CD14-positive monocyte (primary cell): Measurements from ENCODE around the gene MS4A13. TPM values are rescaled to one million over a fixed set of nuclear protein-coding genes. Genes with fewer than 3 reads are reported as not detected.

Source experiments
- DNase-seq, 3 donors: peaks; one replicate each; pipeline ENCODE4 v3.0.0-alpha.2; 2011 to 2022
- H2AFZ ChIP-seq: 2 replicates; pipeline ENCODE4 v1.6.0; 2012; ENCODE audit warnings: mild to moderate bottlenecking, low read depth, low read length, inconsistent platforms; ENCODE audit not compliant: insufficient read depth, poor library complexity, severe bottlenecking
- H3K27ac ChIP-seq, 2 donors: 1 replicate in 1 of 2; 2 replicates in 1 of 2; pipeline ENCODE4 v1.5.1; 2012 to 2013; ENCODE audit warnings: low read length in 2 of 2, control low read depth in 1 of 2, inconsistent platforms in 1 of 2, low read depth in 1 of 2, mild to moderate bottlenecking in 1 of 2
- H3K27me3 ChIP-seq, 2 donors: one replicate each; pipeline versions ENCODE4 v1.6.0 to v1.6.1; 2011 to 2013; ENCODE audit warnings: low read length in 2 of 2; ENCODE audit not compliant: control insufficient read depth in 2 of 2, insufficient read depth in 2 of 2
- H3K36me3 ChIP-seq, 2 donors: replicated peaks in 1 of 2; 1 replicate in 1 of 2; 2 replicates in 1 of 2; pipeline versions ENCODE4 v1.5.1 to v1.6.1; 2012 to 2013; ENCODE audit warnings: low read length in 2 of 2, control low read depth in 1 of 2, inconsistent platforms in 1 of 2, mild to moderate bottlenecking in 1 of 2; ENCODE audit not compliant: insufficient read depth in 2 of 2, control insufficient read depth in 1 of 2
- H3K4me1 ChIP-seq, 2 donors: 1 replicate in 1 of 2; 2 replicates in 1 of 2; pipeline versions ENCODE4 v1.5.1 to v1.6.1; 2012 to 2013; ENCODE audit warnings: low read length in 2 of 2, control low read depth in 1 of 2, inconsistent platforms in 1 of 2, mild to moderate bottlenecking in 1 of 2, moderate library complexity in 1 of 2; ENCODE audit not compliant: insufficient read depth in 2 of 2, control insufficient read depth in 1 of 2
- H3K4me2 ChIP-seq: replicated peaks from 2 replicates; pipeline ENCODE3; 2012; ENCODE audit warnings: low read length, moderate library complexity, mild to moderate bottlenecking; ENCODE audit not compliant: poor library complexity, severe bottlenecking; ENCODE audit errors: extremely low read depth
- H3K4me3 ChIP-seq, 3 experiments: fragments of 200-600 bp in 1 of 3; sonication (generic) in 1 of 3; replicated peaks in 1 of 3; 1 replicate in 2 of 3; 2 replicates in 1 of 3; pipeline ENCODE4 v1.5.1; 2011 to 2013; ENCODE audit warnings: low read length in 3 of 3, mild to moderate bottlenecking in 3 of 3, control low read depth in 2 of 3, low read depth in 2 of 3, inconsistent platforms in 1 of 3, moderate library complexity in 1 of 3
- H3K79me2 ChIP-seq: 2 replicates; pipeline ENCODE4 v1.6.0; 2012; ENCODE audit warnings: mild to moderate bottlenecking, control low read depth, inconsistent platforms, low read length, moderate library complexity; ENCODE audit not compliant: insufficient read depth
- H3K9ac ChIP-seq: 2 replicates; pipeline ENCODE4 v1.6.0; 2017; ENCODE audit warnings: low read length, mild to moderate bottlenecking; ENCODE audit not compliant: insufficient read depth, poor library complexity, severe bottlenecking
- H3K9me3 ChIP-seq, 2 donors: replicated peaks in 1 of 2; 1 replicate in 1 of 2; 2 replicates in 1 of 2; pipeline versions ENCODE4 v1.5.1 to v1.6.1; 2012 to 2013; ENCODE audit warnings: low read length in 2 of 2, control low read depth in 1 of 2; ENCODE audit not compliant: control insufficient read depth in 1 of 2, insufficient read depth in 1 of 2
- H4K20me1 ChIP-seq: 2 replicates; pipeline ENCODE4 v1.6.0; 2012; ENCODE audit warnings: mild to moderate bottlenecking, low read length, control low read depth, moderate library complexity; ENCODE audit not compliant: insufficient read depth
- H3K27ac Mint-ChIP-seq, 7 donors: one replicate each; pipeline ENCODE4 v1.8.0; 2020; ENCODE audit warnings: mild to moderate bottlenecking in 7 of 7, mixed read lengths in 7 of 7, moderate library complexity in 6 of 7, inconsistent platforms in 2 of 7
- H3K27me3 Mint-ChIP-seq, 3 donors: one replicate each; pipeline ENCODE4 v1.8.0; 2021 to 2022; ENCODE audit warnings: low read depth in 3 of 3, mild to moderate bottlenecking in 3 of 3, mixed read lengths in 3 of 3, moderate library complexity in 3 of 3, inconsistent platforms in 1 of 3
- H3K36me3 Mint-ChIP-seq, 2 donors: one replicate each; pipeline ENCODE4 v1.8.0; 2020; ENCODE audit warnings: mixed read lengths in 2 of 2, inconsistent platforms in 1 of 2, mild to moderate bottlenecking in 1 of 2
- H3K4me1 Mint-ChIP-seq: one replicate; pipeline ENCODE4 v1.8.0; 2020; ENCODE audit warnings: mild to moderate bottlenecking, mixed read lengths
- H3K4me3 Mint-ChIP-seq, 2 donors: one replicate each; pipeline ENCODE4 v1.8.0; 2020; ENCODE audit warnings: mild to moderate bottlenecking in 2 of 2, mixed read lengths in 2 of 2, moderate library complexity in 1 of 2
- H3K9me3 Mint-ChIP-seq, 7 donors: one replicate each; pipeline ENCODE4 v1.8.0; 2020 to 2022; ENCODE audit warnings: mixed read lengths in 7 of 7, mild to moderate bottlenecking in 6 of 7, moderate library complexity in 6 of 7, inconsistent platforms in 2 of 7
- CTCF ChIP-seq: fragments of 200-600 bp; IDR thresholded peaks from one replicate; pipeline ENCODE4 v1.8.0; 2022; ENCODE audit warnings: antibody characterized with exemption, mild to moderate bottlenecking
- WGBS: methylation state at CpG from one replicate; pipeline ENCODE4 v1.1.5; 2013; ENCODE audit warnings: missing lambda C conversion rate; ENCODE audit not compliant: insufficient coverage; 5-methylcytosine and 5-hydroxymethylcytosine counted together
- intact Hi-C, 2 donors: fragments of 100-400 bp; cut with micrococcal nuclease; formaldehyde crosslinking; loops; one replicate each; pipeline versions ENCODE4 v1.15.0 to v1.15.1; 2023
- polyA plus RNA-seq, 3 donors: library from polyadenylated mRNA; depleted of rRNA in 1 of 3; unstranded in 2 of 3; stranded (reverse) in 1 of 3; fragments of 300-500 nt in 2 of 3; fragments of >200 nt in 1 of 3; fragmentation: Illumina TruSeq in 2 of 3; gene quantifications; 1 replicate in 2 of 3; 2 replicates in 1 of 3; pipeline ENCODE4 v1.2.3, GENCODE V29; 2012 to 2021

The MS4A13 gene
- polyA plus RNA-seq, 3 donors, result not detected

GRCh38 chr11:60589611-60590010 lies 74.4 kb downstream of the MS4A13 start:
- H3K4me1 Mint-ChIP-seq, result no peaks in the 10 kb centered on the region
- H3K36me3 ChIP-seq, result no peaks in the 10 kb centered on the region
- no peaks in the 10 kb centered on the region for H3K36me3 Mint-ChIP-seq
- no peaks in the 10 kb centered on the region for H4K20me1 ChIP-seq
- no peak overlapping the region for H3K9ac ChIP-seq
- no peak for TF ChIP-seq CTCF
- H3K9me3 Mint-ChIP-seq, result peaks cover 7 to 15% (median 12%) of the 10 kb centered on the region in 7 donors
- DNase-seq, result no peak
- H3K4me3 ChIP-seq, result no peak overlapping the region
- no peak overlapping the region for H3K4me2 ChIP-seq
- H3K4me3 Mint-ChIP-seq, result no peak overlapping the region
- no peak overlapping the region for H3K27ac ChIP-seq
- no peaks in the 10 kb centered on the region for H3K79me2 ChIP-seq
- H3K4me1 ChIP-seq, result no peaks in the 10 kb centered on the region
- H2AFZ ChIP-seq, result no peak overlapping the region
- no peak overlapping the region for H3K27ac Mint-ChIP-seq
- H3K9me3 ChIP-seq, result peaks cover 0 to 8% of the 10 kb centered on the region in 2 donors
- H3K27me3 Mint-ChIP-seq, result peaks cover 0 to 1% (median 0%) of the 10 kb centered on the region in 3 donors
- no peaks in the 10 kb centered on the region for H3K27me3 ChIP-seq
- WGBS, result no CpG with 5 or more reads among the region's 2 CpGs
- intact Hi-C loops, result no loop called here

Other genes starting within 250 kb of the MS4A13 start
- 10 to 100 TPM; 19.2 to 41.8 (median 27.4) TPM for gene MS4A4A, start 234.7 kb upstream of the MS4A13 start, polyA plus RNA-seq
- gene MS4A6E, start 188.1 kb upstream of the MS4A13 start, polyA plus RNA-seq, result not detected
- gene MS4A7, start 136.9 kb upstream of the MS4A13 start, polyA plus RNA-seq, result 100 to 1,000 TPM; 181 to 596 (median 504) TPM
- gene MS4A14, start 118.9 kb upstream of the MS4A13 start, polyA plus RNA-seq, result 10 to 100 TPM in 1 of 3 donors, 1 to 10 TPM in 2; 3.0 to 30.8 (median 7.5) TPM
- gene MS4A5, start 85.8 kb upstream of the MS4A13 start, polyA plus RNA-seq, result not detected
- 1 to 10 TPM in 2 of 3 donors, under 1 TPM in 1; 0.88 to 8.0 (median 1.3) TPM for gene MS4A1, start 59.5 kb upstream of the MS4A13 start, polyA plus RNA-seq
- not detected for gene MS4A12, start 22.6 kb upstream of the MS4A13 start, polyA plus RNA-seq
- not detected for gene MS4A8, start 184.2 kb downstream of the MS4A13 start, polyA plus RNA-seq
- not detected for gene MS4A18, start 209.3 kb downstream of the MS4A13 start, polyA plus RNA-seq
- gene MS4A15, start 241.5 kb downstream of the MS4A13 start, polyA plus RNA-seq, result not detected